SKM-1 (cell line): Measurements from ENCODE around the gene PAK2.
"Not testable (repeated sequence)": the region's sequence is repeated elsewhere in the genome, so short reads cannot be mapped to it uniquely, and the experiment has no call there.

ENCODE experiments used
- DNase-seq: peaks from one replicate; lab custom pipeline; 2025; ENCODE audit not compliant: unreplicated experiment; lab: John Stamatoyannopoulos, UW

Gene PAK2

GRCh38 chr3:196778755-196779154 lies 39.1 kb downstream of the PAK2 start:
- DNase-seq = no peak

DNA sequence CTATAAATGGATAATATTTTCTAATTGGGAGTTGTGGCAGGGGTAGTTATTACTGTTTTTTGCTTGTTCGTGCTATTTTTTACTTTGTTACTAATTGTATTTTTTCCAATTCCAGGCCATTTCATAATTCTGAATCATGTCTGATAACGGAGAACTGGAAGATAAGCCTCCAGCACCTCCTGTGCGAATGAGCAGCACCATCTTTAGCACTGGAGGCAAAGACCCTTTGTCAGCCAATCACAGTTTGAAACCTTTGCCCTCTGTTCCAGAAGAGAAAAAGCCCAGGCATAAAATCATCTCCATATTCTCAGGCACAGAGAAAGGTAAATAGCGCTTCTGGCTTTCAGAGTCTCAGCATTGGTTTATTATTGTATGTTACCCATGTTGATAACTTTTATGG lies 42.9 kb downstream of the PAK2 start:
- DNase-seq = no peak

GRCh38 chr3:196788528-196788927 lies 48.9 kb downstream of the PAK2 start:
- no peak for DNase-seq

DNA sequence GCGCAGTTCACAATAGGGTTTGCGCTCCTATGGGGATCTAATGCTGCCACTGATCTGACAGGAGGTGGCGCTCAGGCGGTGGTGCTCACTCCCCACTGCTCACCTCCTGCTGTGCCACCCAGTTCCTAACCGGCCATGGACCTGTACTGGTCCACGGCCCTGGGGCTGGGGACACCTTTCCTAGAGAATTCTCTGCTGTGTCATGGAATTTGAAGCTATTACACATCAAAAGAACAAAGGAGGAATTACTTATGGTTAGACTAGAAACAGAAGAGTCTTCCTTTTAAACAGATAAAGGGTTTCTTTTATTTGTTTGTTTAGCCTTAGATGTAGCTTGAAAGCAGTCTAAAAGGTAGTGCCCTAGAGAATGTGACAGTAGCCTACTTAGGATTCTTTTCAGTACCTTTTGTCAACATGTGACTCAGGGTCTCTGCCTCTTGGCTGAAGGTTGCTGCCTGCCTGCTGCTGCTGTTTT lies 50.3 kb downstream of the PAK2 start:
- no peak for DNase-seq

DNA sequence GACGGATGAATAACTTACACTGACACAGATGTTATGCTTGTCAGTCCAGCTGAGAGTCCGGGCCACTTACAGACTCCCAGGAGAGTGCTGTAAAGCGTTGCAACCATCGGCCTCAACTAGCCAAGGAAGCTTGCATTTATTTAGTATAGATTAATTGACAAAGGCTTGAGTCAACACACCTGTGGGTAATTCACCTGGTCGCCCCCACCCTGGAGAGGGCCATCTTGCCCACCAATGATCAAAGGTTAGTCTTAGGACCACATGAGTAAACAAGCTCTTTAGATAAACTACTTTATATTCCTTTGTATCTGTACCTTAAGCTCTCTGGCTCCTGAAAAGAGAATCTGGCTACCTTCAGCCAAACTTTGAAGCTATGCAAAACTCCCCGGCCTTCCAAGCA lies 51.0 kb downstream of the PAK2 start:
- DNase-seq = no peak

DNA sequence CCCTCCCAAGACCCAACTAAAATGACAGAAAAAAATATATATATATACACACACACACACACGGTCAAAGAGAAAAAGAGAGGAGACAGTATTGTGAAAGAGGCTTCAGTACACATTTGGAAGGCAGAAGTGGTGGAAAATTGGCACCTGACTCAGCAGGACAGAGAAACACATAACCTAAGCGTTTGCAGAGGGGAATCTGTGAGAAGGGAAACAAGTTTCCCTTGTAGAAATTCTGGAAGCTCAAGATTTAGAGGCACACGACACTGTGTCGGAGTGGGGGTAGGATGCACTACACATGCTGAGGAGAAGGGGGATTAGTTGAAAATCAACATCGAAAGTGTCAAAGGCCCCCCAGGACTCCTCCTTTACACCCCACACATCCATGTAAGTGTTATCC lies 53.1 kb downstream of the PAK2 start:
- DNase-seq = no peak

GRCh38 chr3:196793246-196793645 lies 53.6 kb downstream of the PAK2 start:
- DNase-seq = no peak

DNA sequence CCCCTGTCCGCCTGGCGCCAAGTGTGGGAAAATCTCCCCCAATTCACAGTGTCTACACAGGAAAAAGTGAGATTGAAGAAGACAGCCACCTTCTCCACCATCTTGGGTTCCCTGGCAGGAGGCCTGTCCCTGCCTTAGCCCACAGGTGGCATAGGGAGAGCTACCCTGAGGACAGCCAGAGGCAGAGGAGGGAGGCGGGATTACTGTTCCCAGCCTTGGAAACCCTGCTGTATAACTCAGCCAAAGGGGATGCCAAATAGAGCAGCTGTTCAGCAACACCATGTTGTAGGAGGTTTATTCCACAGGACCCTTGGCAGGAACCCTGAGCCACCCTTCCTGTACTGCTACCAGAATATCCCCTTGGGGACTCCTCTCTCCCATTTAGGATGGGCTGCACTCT lies 54.8 kb downstream of the PAK2 start:
- DNase-seq = no peak

DNA sequence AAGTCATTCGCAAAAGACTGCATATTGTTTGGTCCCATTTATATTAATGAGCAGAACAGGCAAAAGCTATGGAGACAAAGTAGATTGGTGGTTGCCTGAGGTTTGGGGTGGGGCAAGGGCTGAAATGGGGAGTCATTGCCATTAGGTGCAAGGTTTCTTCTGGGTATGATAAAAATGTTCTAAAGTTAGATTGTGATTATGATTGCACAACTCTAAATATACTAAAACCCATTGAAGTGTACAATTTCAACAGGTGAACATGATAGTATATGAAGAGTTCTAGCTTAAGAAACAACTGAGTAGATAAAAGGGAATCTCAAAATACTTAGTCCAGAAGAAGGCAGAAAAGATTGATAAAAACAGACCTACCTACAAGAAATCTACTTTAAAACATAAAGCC lies 56.7 kb downstream of the PAK2 start:
- DNase-seq = no peak

DNA sequence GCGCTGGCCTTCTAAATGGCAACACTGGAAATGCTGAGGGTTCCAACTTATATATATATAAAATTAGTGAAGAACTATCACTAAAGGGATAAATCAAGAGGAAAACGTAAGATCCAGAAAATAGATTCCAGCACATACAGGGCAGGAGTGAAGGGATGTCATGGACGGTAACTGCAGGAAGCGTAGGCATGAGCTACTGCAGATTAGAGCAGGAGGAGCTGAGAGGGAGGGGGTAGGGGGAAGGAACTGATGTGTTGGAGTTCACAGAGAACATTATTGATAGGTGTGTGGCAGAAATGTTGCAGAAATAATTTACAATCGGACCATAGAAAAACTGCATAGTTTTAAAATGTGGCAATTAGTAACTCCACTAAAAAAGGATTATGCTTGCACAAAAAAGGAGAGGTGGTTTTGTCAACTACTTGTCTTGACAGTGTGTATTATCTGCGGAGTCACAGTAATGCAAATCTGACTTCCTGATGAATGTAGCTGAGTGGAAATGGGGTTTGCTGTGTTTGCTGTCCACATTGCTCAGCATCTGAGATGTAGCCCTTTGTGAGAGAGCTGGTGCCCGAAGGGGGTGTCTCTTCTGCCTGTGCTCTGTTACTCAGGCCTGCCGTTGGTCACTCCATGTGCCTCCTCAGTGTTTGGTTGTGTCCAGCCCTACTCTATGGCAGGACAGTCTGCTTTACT lies 61.2 kb downstream of the PAK2 start:
- no peak for DNase-seq

- DNase-seq = no peak
These were observed 64.3 kb downstream of the PAK2 start for GRCh38 chr3:196803891-196804468.

- no peak for DNase-seq
These were observed 65.1 kb downstream of the PAK2 start for GRCh38 chr3:196804773-196805172.

DNA sequence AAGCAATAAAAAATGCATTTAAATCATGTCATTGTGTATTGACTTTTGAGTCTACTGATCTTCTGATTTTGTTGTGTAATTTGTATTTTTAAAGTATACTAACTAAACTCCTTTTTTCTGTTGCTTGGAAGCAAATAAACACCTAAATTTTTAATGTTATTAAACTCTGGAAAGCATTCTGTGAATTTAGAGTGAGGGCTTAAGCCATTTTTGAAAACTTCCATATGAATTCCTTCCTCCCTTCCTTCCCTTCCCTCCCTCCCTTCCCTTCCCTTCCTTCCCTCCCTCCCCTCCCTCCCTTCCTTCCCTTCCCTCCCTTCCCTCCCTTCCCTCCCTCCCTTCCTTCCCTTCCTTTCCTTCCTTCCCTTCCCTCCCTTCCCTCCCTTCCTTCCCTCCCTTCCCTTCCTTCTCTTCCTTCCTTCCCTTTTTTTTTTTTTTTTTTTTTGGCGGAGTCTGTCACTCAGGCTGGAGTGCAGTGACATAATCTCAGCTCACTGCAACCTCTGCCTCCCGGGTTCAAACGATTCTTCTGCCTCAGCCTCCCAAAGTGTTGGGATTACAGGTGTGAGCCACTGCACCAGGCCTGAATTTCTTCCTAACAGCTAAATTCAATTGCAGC lies 71.4 kb downstream of the PAK2 start:
- no peak for DNase-seq

- no peak for DNase-seq
These were observed 73.2 kb downstream of the PAK2 start for GRCh38 chr3:196812853-196813252.

GRCh38 chr3:196813903-196814302 lies 74.2 kb downstream of the PAK2 start:
- no peak for DNase-seq

- DNase-seq = no peak
These were observed 82.2 kb downstream of the PAK2 start for GRCh38 chr3:196821806-196822355.

- DNase-seq = not testable (repeated sequence)
These were observed 90.0 kb downstream of the PAK2 start for GRCh38 chr3:196829651-196830050.

- no peak for DNase-seq
These were observed 95.4 kb downstream of the PAK2 start for GRCh38 chr3:196835086-196835485.

DNA sequence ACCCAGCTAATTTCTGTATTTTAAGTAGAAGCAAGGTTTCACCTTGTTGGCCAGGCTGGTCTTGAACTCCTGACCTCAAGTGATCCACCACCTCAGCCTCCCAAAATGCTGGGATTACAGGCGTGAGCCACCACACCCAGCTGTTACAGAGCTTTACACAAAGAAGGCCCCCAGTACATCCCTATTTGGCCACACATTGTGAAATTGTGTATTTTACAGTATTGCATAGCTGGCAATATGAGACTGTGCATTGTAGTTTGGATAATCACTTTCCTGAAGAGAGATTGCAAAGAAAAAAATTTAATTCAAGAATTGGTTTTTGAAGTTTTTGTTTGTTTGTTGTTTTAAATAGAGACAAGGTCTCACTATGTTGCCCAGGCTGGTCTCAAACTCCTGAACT lies 97.0 kb downstream of the PAK2 start:
- not testable (repeated sequence) for DNase-seq

- peak; percentile 24 for DNase-seq
These were observed 98.3 kb downstream of the PAK2 start for GRCh38 chr3:196837819-196838420.

GRCh38 chr3:196839351-196839750 lies 99.7 kb downstream of the PAK2 start:
- DNase-seq = not testable (repeated sequence)
